Measurements from ENCODE around the gene HPGD.

HPGD gene

DNA sequence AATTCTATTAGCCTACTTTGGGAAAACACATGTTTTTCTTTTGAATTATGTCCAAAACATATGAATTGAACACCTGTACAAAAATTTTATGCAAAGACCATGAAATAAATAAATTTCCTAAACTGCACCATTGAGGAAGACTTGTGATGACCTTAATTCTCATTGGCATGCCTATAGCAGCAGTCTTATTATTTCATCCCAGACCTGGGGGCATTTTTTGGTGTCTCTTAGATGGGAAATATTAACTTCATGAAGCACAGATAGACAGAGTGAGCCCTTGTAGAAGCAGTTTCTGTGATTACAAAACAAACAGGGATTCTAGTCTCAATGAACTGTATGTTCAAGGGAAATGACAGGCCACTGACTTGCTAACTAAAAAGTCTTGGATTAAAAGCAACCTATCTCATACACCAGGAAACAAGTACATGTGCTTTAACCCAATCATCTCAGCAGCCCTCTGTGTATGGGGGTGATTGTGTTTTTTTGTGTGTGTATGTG lies 32.0 kb upstream of the HPGD start:
- no peaks in the 10 kb centered on the region for H3K79me2 ChIP-seq (ENCODE audit: insufficient read depth, low read length)
- no peaks in the 10 kb centered on the region for H3K4me1 ChIP-seq (ENCODE audit: insufficient read depth, low read length, severe bottlenecking)
- no peaks in the 10 kb centered on the region for H3K9me2 ChIP-seq (ENCODE audit: low read depth, low read length)
- no peaks in the 10 kb centered on the region for H3K27me3 ChIP-seq (ENCODE audit: insufficient read depth, low read length)
- no peak overlapping the region for H3K9ac ChIP-seq (ENCODE audit: low read length)
- H3K4me3 ChIP-seq (ENCODE audit: low read depth, low read length, poor library complexity, severe bottlenecking): no peak overlapping the region
- H3K9me3 ChIP-seq (ENCODE audit: low read length): no peaks in the 10 kb centered on the region
- H3K27ac ChIP-seq (ENCODE audit: low read depth, low read length, poor library complexity, severe bottlenecking): no peak overlapping the region
- no peaks in the 10 kb centered on the region for H3K36me3 ChIP-seq (ENCODE audit: insufficient read depth, low read length)
- H4K20me1 ChIP-seq (ENCODE audit: insufficient read depth, low read length): no peaks in the 10 kb centered on the region
- no peaks in the 10 kb centered on the region for H3F3A ChIP-seq (ENCODE audit: insufficient read depth, low read length)
- TF ChIP-seq, protein P1, sequence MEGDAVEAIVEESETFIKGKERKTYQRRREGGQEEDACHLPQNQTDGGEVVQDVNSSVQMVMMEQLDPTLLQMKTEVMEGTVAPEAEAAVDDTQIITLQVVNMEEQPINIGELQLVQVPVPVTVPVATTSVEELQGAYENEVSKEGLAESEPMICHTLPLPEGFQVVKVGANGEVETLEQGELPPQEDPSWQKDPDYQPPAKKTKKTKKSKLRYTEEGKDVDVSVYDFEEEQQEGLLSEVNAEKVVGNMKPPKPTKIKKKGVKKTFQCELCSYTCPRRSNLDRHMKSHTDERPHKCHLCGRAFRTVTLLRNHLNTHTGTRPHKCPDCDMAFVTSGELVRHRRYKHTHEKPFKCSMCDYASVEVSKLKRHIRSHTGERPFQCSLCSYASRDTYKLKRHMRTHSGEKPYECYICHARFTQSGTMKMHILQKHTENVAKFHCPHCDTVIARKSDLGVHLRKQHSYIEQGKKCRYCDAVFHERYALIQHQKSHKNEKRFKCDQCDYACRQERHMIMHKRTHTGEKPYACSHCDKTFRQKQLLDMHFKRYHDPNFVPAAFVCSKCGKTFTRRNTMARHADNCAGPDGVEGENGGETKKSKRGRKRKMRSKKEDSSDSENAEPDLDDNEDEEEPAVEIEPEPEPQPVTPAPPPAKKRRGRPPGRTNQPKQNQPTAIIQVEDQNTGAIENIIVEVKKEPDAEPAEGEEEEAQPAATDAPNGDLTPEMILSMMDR (IDR thresholded peaks at IDR 0.05; ENCODE audit: low read length): no peak
- TF ChIP-seq EZH2 (IDR thresholded peaks at IDR 0.05; ENCODE audit: borderline replicate concordance, low read length): no peak
- no peak overlapping the region for H3K4me2 ChIP-seq (ENCODE audit: low read length)
- no peak overlapping the region for H2AFZ ChIP-seq (ENCODE audit: low read length)

DNA sequence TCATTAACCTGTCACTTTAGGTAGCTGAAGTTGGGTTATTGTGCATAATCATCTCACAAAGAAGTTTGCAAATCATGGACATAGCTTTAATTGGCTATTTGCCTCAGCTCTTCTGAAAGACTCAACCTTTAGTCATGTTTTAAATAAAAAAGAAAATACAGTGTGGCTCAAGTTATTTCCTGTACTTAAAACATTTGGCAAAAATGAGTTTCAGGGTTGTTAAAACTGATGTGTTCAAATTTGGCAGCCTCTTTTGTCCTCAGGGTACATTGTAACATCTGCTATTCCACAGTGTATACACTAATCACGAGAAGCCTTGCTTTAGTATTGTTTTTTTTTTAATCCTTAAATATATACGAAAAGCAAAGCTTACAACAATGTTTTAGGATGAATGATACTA lies 31.5 kb upstream of the HPGD start:
- H3K27ac ChIP-seq (ENCODE audit: low read depth, low read length, poor library complexity, severe bottlenecking): no peak overlapping the region
- no peaks in the 10 kb centered on the region for H3K79me2 ChIP-seq (ENCODE audit: insufficient read depth, low read length)
- no peaks in the 10 kb centered on the region for H4K20me1 ChIP-seq (ENCODE audit: insufficient read depth, low read length)
- H3K4me1 ChIP-seq (ENCODE audit: insufficient read depth, low read length, severe bottlenecking): no peaks in the 10 kb centered on the region
- H3K4me3 ChIP-seq (ENCODE audit: low read depth, low read length, poor library complexity, severe bottlenecking): no peak overlapping the region
- TF ChIP-seq EZH2 (IDR thresholded peaks at IDR 0.05; ENCODE audit: borderline replicate concordance, low read length): no peak
- TF ChIP-seq, protein P1 (IDR thresholded peaks at IDR 0.05; ENCODE audit: low read length): no peak
- H2AFZ ChIP-seq (ENCODE audit: low read length): no peak overlapping the region
- H3K9ac ChIP-seq (ENCODE audit: low read length): no peak overlapping the region
- no peaks in the 10 kb centered on the region for H3K36me3 ChIP-seq (ENCODE audit: insufficient read depth, low read length)
- no peaks in the 10 kb centered on the region for H3K27me3 ChIP-seq (ENCODE audit: insufficient read depth, low read length)
- no peaks in the 10 kb centered on the region for H3K9me3 ChIP-seq (ENCODE audit: low read length)
- H3K9me2 ChIP-seq (ENCODE audit: low read depth, low read length): no peaks in the 10 kb centered on the region
- H3F3A ChIP-seq (ENCODE audit: insufficient read depth, low read length): no peaks in the 10 kb centered on the region
- H3K4me2 ChIP-seq (ENCODE audit: low read length): no peak overlapping the region

DNA sequence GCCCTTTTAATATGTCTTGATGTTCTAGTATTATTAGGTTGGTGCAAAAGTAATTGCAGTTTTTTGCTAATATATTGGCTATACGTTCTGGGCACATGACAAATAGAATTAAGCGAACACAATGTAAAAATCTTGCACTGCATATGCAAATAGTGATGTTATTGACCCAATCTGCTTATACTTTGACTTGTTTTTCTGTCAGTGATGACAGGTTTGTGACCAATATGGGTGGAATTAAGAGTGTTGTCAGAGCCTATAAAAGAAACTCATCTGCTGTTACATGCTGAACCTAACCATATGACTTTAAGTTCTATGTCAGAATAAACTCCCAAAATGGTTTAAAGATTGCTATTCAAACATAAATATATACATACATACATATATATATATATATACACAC lies 30.7 kb upstream of the HPGD start:
- H3K4me2 ChIP-seq (ENCODE audit: low read length): no peak overlapping the region
- H3K27ac ChIP-seq (ENCODE audit: low read depth, low read length, poor library complexity, severe bottlenecking): no peak overlapping the region
- no peaks in the 10 kb centered on the region for H3K36me3 ChIP-seq (ENCODE audit: insufficient read depth, low read length)
- no peaks in the 10 kb centered on the region for H3K9me3 ChIP-seq (ENCODE audit: low read length)
- no peaks in the 10 kb centered on the region for H3K9me2 ChIP-seq (ENCODE audit: low read depth, low read length)
- H2AFZ ChIP-seq (ENCODE audit: low read length): no peak overlapping the region
- no peaks in the 10 kb centered on the region for H3F3A ChIP-seq (ENCODE audit: insufficient read depth, low read length)
- H3K9ac ChIP-seq (ENCODE audit: low read length): no peak overlapping the region
- TF ChIP-seq EZH2 (IDR thresholded peaks at IDR 0.05; ENCODE audit: borderline replicate concordance, low read length): no peak
- no peaks in the 10 kb centered on the region for H4K20me1 ChIP-seq (ENCODE audit: insufficient read depth, low read length)
- no peak overlapping the region for H3K4me3 ChIP-seq (ENCODE audit: low read depth, low read length, poor library complexity, severe bottlenecking)
- H3K4me1 ChIP-seq (ENCODE audit: insufficient read depth, low read length, severe bottlenecking): no peaks in the 10 kb centered on the region
- H3K79me2 ChIP-seq (ENCODE audit: insufficient read depth, low read length): no peaks in the 10 kb centered on the region
- H3K27me3 ChIP-seq (ENCODE audit: insufficient read depth, low read length): no peaks in the 10 kb centered on the region

DNA sequence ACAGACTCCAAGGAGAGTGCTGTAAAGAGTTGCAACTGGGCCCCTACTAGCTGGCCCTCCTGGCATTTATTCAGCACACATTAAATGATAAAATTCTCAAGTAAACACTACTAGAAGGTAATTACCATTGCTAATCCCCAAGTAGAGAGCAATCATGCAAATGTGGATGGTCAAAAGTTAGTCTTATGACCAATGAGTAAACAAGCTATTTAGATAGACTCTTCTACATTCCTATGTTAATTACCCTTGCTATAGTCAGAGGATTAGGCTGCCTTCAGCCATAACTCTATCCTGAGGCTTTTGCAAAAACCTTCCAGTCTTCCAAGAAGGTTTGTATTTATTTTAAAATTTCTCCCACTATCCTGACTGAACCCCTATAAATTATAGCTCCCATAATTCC lies 28.3 kb upstream of the HPGD start:
- Histone ChIP-seq H3K79me2 (ENCODE audit: insufficient read depth, low read length) (no peaks in the 10 kb centered on the region), H3K27ac (ENCODE audit: low read depth, low read length, poor library complexity, severe bottlenecking) (no peak overlapping the region), H3K36me3 (ENCODE audit: insufficient read depth, low read length) (no peaks in the 10 kb centered on the region), H3K4me1 (ENCODE audit: insufficient read depth, low read length, severe bottlenecking) (no peaks in the 10 kb centered on the region), H2AFZ (ENCODE audit: low read length) (no peak overlapping the region), H3K9me3 (ENCODE audit: low read length) (no peaks in the 10 kb centered on the region; the same call in 1 of the 2 replicates), H3K9me2 (ENCODE audit: low read depth, low read length) (no peaks in the 10 kb centered on the region), H3K4me3 (ENCODE audit: low read depth, low read length, poor library complexity, severe bottlenecking) (no peak overlapping the region), H3K9ac (ENCODE audit: low read length) (no peak overlapping the region), H3K27me3 (ENCODE audit: insufficient read depth, low read length) (no peaks in the 10 kb centered on the region), H4K20me1 (ENCODE audit: insufficient read depth, low read length) (no peaks in the 10 kb centered on the region), H3K4me2 (ENCODE audit: low read length) (no peak overlapping the region), H3F3A (ENCODE audit: insufficient read depth, low read length) (no peaks in the 10 kb centered on the region)
- no peak for TF ChIP-seq EZH2 (IDR thresholded peaks at IDR 0.05; ENCODE audit: borderline replicate concordance, low read length)
- TF ChIP-seq, protein P1 (IDR thresholded peaks at IDR 0.05; ENCODE audit: low read length): no peak
